Aorta (tissue), 5 donors: Measurements from ENCODE around the gene TTC4. TPM values are rescaled to one million over a fixed set of nuclear protein-coding genes. Genes with fewer than 3 reads are reported as not detected.

ENCODE experiments used
- ATAC-seq: fragments of 200-7000 bp; cut with Tn5 transposase; one replicate; pipeline ENCODE4 v1.9.1; 2022; ENCODE audit warnings: moderate library complexity; ENCODE audit not compliant: low FRiP score
- DNase-seq, 2 donors: peaks; one replicate each; pipeline ENCODE4 v3.0.0-alpha.2; 2020
- H3K27ac ChIP-seq, 2 donors: one replicate each; pipeline ENCODE4 v1.5.1; 2013; ENCODE audit warnings: low read length in 2 of 2, mild to moderate bottlenecking in 2 of 2, moderate library complexity in 2 of 2, control low read depth in 1 of 2, inconsistent platforms in 1 of 2, low read depth in 1 of 2
- H3K27me3 ChIP-seq, 2 donors: one replicate each; pipeline ENCODE4 v1.6.1; 2013; ENCODE audit warnings: control low read depth in 1 of 2, low read length in 1 of 2, mild to moderate bottlenecking in 1 of 2, moderate library complexity in 1 of 2; ENCODE audit not compliant: insufficient read depth in 2 of 2, control insufficient read depth in 1 of 2
- H3K36me3 ChIP-seq, 2 donors: one replicate each; pipeline ENCODE4 v1.6.1; 2013; ENCODE audit warnings: control low read depth in 1 of 2, low read length in 1 of 2, mild to moderate bottlenecking in 1 of 2; ENCODE audit not compliant: insufficient read depth in 2 of 2, control insufficient read depth in 1 of 2
- H3K4me1 ChIP-seq, 2 donors: one replicate each; pipeline ENCODE4 v1.6.1; 2013; ENCODE audit warnings: low read length in 2 of 2, control low read depth in 1 of 2, mild to moderate bottlenecking in 1 of 2, moderate library complexity in 1 of 2; ENCODE audit not compliant: insufficient read depth in 2 of 2, control insufficient read depth in 1 of 2
- H3K4me3 ChIP-seq, 2 donors: one replicate each; pipeline ENCODE4 v1.5.1; 2013; ENCODE audit warnings: low read length in 2 of 2, control low read depth in 1 of 2, mild to moderate bottlenecking in 1 of 2
- H3K9me3 ChIP-seq: one replicate; pipeline ENCODE4 v1.6.1; 2013; ENCODE audit warnings: mild to moderate bottlenecking, low read length; ENCODE audit not compliant: control insufficient read depth
- WGBS, 2 donors: extraction: QIAGEN DNeasy Blood & Tissue Kit; methylation state at CpG; one replicate each; pipeline ENCODE4 v1.1.7; 2013; 5-methylcytosine and 5-hydroxymethylcytosine counted together
- intact Hi-C, 2 donors: fragments of 100-400 bp; cut with DNase I; formaldehyde crosslinking; loops; one replicate each; pipeline versions ENCODE4 v1.14.2 to v1.15.0; 2022
- polyA plus RNA-seq, 2 donors: library from polyadenylated mRNA; stranded (reverse); fragments of 200-250 nt; gene quantifications; one replicate each; pipeline ENCODE4 v1.2.3, GENCODE V29; 2013
- total RNA-seq, 2 donors: library from RNA; stranded (reverse); fragmentation: NEBNext Ultra II Directional; extraction: Animal tissue kit (Norgen Biotek cat#: 25700); gene quantifications; one replicate each; pipeline ENCODE4 v1.2.1, GENCODE V29; 2021
- donor health status: healthy with polysubstance abuse.
- donor health status: Bipolar disorder and iron deficiency.
- donor health status: DM: no; HTN: no; CAD: no.
- donor health status: DM: no; HTN: no; CAD: no.
- donor health status: DM: yes; HTN: yes; CAD: no.

Gene TTC4
- total and polyA plus RNA-seq, 4 donors: 8.9 to 18.9 (median 14.1) TPM

DNA sequence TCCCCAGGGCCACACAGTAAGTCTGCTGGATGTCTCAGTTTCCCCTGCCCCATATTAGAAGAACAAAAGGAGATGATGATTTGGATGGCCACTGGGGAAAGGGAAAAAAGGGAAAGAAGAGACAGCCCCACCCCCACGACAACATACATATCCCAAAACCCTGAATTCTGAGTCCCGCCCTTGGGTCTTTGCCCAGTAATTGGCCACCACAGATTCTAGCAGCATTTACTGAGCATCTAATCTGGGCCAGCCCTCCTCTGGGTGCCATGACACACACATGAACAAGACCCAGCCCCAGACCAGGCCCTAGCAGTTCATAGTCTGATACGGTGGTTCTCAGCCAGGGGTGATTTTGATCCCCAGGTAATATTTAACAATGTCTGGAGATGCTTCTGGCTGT, 5.2 kb upstream of the TTC4 start:
- intact Hi-C loops: loop anchor here (10.0 kb wide), 2 partner anchors 166 to 216 kb away; partner anchors contain the start of gene ACOT11 (in 1 of the 2)
- 85 to 92% methylated on average over 3 of the region's 3 CpGs for WGBS, 2 donors
- H3K27me3 ChIP-seq: no peaks in the 10 kb centered on the region
- H3K36me3 ChIP-seq: peaks cover 0 to 6% of the 10 kb centered on the region in 2 donors
- H3K27ac ChIP-seq: no peak overlapping the region
- H3K4me1 ChIP-seq: no peaks in the 10 kb centered on the region
- no peaks in the 10 kb centered on the region for H3K9me3 ChIP-seq
- no peak for ATAC-seq
- DNase-seq: no peak
- H3K4me3 ChIP-seq: no peak overlapping the region

DNA sequence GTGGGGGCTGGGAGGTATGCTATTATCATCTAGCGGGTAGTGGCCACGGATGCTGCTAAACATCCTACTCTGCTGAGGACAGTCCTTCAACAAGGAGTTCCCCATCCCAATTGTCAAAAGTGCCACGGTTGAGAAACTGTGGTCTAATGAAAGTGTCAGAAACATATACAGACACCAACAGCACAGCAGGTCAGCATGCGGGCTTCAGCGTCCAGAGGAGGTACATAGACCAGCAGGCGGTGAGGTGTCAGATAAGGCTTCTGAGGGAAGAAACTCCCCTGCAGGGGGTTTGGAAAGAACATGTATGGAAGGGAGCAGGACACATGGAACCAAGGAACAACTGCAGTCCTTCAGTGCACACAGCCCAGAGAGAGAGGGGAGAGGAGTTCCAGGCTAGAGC, 4.8 kb upstream of the TTC4 start:
- no peak for ATAC-seq
- no peak for DNase-seq
- 81 to 87% methylated on average over 6 of the region's 6 CpGs for WGBS, 2 donors
- Histone ChIP-seq H3K9me3 (no peaks in the 10 kb centered on the region), H3K4me3 (no peak overlapping the region), H3K36me3 (peaks cover 0 to 6% of the 10 kb centered on the region in 2 donors), H3K27ac (no peak overlapping the region), H3K4me1 (no peaks in the 10 kb centered on the region), H3K27me3 (no peaks in the 10 kb centered on the region)
- intact Hi-C loops: loop anchor here (10.0 kb wide), 2 partner anchors 166 to 216 kb away; partner anchors contain the start of gene ACOT11 (in 1 of the 2)

DNA sequence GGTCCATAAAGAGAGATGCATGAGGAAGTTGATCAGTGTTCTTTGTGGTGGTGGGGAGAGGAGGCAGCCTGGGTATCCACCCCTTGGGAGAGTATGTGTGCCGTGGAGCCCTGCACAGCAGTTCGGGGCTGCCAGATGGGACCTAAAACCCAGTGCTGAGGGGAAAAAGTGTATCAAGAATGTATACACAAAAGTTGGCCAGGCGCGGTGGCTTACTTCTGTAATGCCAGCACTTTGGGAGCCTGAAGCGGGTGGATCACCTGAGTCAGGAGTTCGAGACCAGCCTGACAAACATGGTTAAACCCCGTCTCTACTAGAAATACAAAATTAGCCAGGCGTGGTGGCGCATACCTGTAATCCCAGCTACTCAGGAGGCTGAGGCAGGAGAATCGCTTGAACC, 4.1 kb upstream of the TTC4 start:
- no peak overlapping the region for H3K27ac ChIP-seq
- 86 to 87% methylated on average over 10 of the region's 10 CpGs for WGBS, 2 donors
- H3K36me3 ChIP-seq: peaks cover 0 to under 1% of the 10 kb centered on the region in 2 donors
- H3K4me1 ChIP-seq: no peaks in the 10 kb centered on the region
- no peaks in the 10 kb centered on the region for H3K27me3 ChIP-seq
- intact Hi-C loops: loop anchor here (10.0 kb wide), 2 partner anchors 167 to 217 kb away; partner anchors contain the start of gene ACOT11 (in 1 of the 2)
- H3K9me3 ChIP-seq: no peaks in the 10 kb centered on the region
- ATAC-seq (no peak), DNase-seq (no peak)
- H3K4me3 ChIP-seq: no peak overlapping the region

DNA sequence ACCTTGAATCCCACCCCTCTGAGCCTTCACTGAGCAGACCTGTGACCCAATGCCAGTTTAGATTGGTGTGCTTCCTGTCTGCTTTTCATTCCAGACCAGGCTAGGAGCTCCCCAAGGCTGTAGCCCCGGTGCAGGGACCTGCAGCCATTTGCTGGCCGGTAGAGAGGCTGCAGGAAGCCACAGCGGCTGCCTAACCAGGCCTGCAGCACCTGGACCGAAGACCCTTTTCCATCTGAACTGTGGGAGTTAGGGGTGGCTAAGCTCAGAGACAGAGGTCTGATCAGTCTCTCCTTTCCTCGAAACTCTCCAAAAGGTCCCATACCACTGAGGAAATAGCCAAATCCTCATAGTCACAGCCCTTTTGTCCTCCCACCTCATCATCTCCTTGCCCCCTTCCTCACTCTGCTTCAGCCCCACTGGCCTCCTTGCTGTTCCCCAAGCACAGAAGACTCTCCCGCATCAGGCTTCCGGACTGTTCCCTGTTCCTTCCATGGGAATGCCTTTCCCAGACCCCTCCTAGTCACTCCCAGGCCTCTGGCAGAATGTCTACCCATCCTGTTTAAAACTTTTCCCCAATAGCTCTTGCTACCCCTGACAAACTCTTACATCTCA, 674 bp upstream of the TTC4 start:
- 90 to 91% methylated on average over 7 of the region's 7 CpGs for whole genome bisulfite sequencing, 2 donors
- Histone ChIP-seq H3K36me3 (no peaks in the 10 kb centered on the region), H3K27ac (peak overlapping the region in 1 of 2 donors; percentile 69), H3K27me3 (no peaks in the 10 kb centered on the region), H3K9me3 (no peaks in the 10 kb centered on the region), H3K4me1 (no peaks in the 10 kb centered on the region), H3K4me3 (peak overlapping the region; percentile 50 to 55)
- intact Hi-C loops: loop anchor here (2.0 to 10.0 kb wide), 3 partner anchors 50 to 220 kb away; partner anchors contain the start of genes ACOT11 (in 1 of the 2) and PARS2 (in 1 of the 2)
- DNase-seq (no peak), ATAC-seq (no peak)

DNA sequence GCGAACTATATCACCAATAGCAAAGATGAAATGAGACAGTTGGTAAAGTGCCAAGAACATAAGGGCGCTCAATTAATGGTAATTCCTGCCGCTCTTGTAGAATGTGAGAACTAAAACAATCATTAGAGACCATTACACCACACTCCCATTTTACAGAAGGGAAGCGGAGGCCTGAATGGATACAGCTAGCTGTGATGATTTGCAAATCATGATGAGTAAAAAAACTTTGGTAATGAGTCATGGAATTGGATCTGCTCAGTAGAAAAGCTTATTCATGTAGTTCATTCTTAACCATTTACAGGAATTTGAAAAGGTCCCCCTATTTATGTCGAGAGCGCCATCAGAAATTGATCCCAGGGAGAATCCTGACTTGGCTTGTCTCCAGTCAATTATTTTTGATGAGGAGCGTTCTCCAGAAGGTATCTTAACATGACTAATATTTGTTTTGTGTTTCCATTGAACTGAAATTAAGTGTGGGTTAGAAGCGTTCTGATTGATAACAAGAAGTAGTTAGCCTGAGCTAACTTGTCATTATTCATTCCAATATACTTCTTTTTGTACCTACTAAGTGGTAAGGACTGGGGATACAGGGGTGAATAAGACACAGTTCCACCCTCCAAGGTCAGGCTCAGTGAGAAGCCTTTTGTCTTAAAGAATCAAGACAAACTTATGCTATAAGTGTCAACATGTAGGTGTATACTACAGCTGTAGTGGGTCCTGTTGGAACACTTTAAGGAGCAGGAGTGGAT, 812 bp downstream of the TTC4 start:
- 41 to 48% methylated on average over 8 of the region's 8 CpGs for WGBS, 2 donors
- DNase-seq (no peak), ATAC-seq (no peak)
- Histone ChIP-seq H3K27ac (no peak overlapping the region), H3K36me3 (no peaks in the 10 kb centered on the region), H3K4me3 (peak overlapping the region; percentile 55 to 67), H3K9me3 (no peaks in the 10 kb centered on the region), H3K4me1 (no peaks in the 10 kb centered on the region), H3K27me3 (no peaks in the 10 kb centered on the region)
- intact Hi-C loops: loop anchor here (10.0 kb wide), 2 partner anchors 172 to 222 kb away; partner anchors contain the start of gene ACOT11 (in 1 of the 2)

DNA sequence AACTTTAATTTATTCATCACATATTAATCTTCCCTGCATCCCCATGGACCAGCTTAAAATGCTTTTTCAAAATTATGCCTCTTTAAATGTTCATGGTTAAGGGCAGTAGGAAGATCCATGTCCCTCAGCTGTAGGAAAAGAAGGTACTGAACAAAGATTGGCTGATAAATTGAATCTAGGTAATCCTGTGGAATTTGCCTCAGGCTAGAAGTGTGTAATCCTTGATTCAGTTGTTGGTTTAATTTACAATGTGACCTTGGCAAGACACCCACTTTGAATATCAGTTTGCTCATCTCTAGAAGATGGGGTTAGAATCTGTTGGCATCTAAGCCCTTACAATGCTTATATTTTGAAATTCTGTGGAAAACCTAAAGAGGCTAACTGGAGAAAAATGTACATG, 6.1 kb downstream of the TTC4 start:
- ATAC-seq: no peak
- no peak for DNase-seq
- Histone ChIP-seq H3K36me3 (peaks cover 3 to 9% of the 10 kb centered on the region in 2 donors), H3K9me3 (no peaks in the 10 kb centered on the region), H3K4me1 (no peaks in the 10 kb centered on the region), H3K27ac (no peak overlapping the region), H3K27me3 (no peaks in the 10 kb centered on the region), H3K4me3 (no peak overlapping the region)
- intact Hi-C loops: no loop called here

DNA sequence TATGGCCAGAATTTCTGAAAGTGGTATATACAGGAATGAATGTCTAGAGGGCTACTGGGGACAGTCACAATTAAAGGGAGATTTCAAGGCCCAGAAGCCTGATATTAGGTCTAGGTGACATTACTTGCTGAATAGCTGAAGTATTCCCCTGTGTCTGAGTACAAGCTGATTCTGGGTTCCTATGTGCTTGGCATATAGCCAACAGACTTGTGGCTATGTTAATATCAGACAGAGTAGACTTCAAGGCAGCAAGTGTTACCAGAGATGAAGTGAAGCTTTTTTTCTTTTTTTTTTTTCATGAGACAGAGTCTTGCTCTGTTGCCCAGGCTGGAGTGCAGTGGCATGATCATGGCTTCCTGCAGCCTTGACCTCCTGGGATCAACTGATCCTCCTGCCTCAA, 8.3 kb downstream of the TTC4 start:
- Histone ChIP-seq H3K27ac (no peak overlapping the region), H3K9me3 (no peaks in the 10 kb centered on the region), H3K4me1 (no peaks in the 10 kb centered on the region), H3K36me3 (peaks cover 3 to 10% of the 10 kb centered on the region in 2 donors), H3K4me3 (no peak overlapping the region), H3K27me3 (no peaks in the 10 kb centered on the region)
- no peak for DNase-seq
- intact Hi-C loops: no loop called here
- no peak for ATAC-seq

DNA sequence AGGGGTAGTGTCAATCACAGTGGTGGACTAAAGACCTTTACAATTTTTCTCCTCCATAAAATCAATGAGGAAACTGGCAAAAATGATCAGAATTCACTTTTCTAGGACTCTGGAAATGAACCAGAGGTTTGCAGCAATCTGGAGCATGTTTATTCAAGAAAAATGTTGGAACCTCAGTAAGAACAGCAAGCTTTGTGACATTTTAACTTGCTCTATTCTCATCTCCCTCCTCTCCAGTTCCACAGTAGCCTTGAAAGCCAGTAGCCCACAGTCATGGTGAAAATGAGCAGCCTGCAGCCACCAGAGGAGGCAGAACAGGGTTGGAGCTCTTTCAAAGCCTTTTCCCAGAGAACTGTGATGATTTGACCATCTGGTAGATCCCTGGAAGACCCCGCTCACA, 9.1 kb downstream of the TTC4 start:
- ATAC-seq: no peak
- no peaks in the 10 kb centered on the region for H3K27me3 ChIP-seq
- WGBS, 2 donors: 89 to 100% methylated on average over 1 of the region's 1 CpG
- DNase-seq: no peak
- H3K9me3 ChIP-seq: no peaks in the 10 kb centered on the region
- peaks cover 3 to 13% of the 10 kb centered on the region in 2 donors for H3K36me3 ChIP-seq
- H3K4me3 ChIP-seq: no peak overlapping the region
- intact Hi-C loops: no loop called here
- no peaks in the 10 kb centered on the region for H3K4me1 ChIP-seq
- H3K27ac ChIP-seq: no peak overlapping the region

DNA sequence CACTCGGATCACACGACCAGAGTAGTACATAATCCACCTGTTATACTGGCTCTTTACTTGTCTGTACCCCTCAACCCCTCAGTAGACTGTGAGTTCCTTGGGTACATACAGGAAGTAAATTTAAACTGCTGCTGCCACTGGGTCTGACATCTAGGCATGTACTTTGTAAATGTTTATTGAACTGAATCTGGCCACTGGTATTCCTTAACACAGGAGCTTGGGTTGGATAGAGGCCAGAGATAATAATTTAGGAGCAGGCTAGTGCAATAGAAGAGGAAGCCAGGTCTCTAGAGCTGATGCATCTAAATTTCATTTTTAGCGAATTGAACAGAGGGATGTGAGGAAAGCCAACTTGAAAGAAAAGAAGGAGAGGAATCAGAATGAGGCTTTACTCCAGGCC, 12.4 kb downstream of the TTC4 start:
- Histone ChIP-seq H3K27me3 (no peaks in the 10 kb centered on the region), H3K27ac (peak overlapping the region in 1 of 2 donors; percentile 19), H3K4me1 (no peaks in the 10 kb centered on the region), H3K36me3 (peaks cover 2 to 9% of the 10 kb centered on the region in 2 donors), H3K9me3 (no peaks in the 10 kb centered on the region), H3K4me3 (no peak overlapping the region)
- no peak for ATAC-seq
- intact Hi-C loops: no loop called here
- WGBS, 2 donors: 45 to 52% methylated on average over 3 of the region's 3 CpGs
- no peak for DNase-seq
